GM21737 (cell line): ENCODE results near the gene UPP2.

ENCODE experiments used
- ATAC-seq: cut with Tn5 transposase; IDR thresholded peaks from one replicate; pipeline ENCODE4 v1.9.1; 2021; ENCODE audit warnings: mild to moderate bottlenecking, moderate library complexity; ENCODE audit not compliant: unreplicated experiment

Gene UPP2

DNA sequence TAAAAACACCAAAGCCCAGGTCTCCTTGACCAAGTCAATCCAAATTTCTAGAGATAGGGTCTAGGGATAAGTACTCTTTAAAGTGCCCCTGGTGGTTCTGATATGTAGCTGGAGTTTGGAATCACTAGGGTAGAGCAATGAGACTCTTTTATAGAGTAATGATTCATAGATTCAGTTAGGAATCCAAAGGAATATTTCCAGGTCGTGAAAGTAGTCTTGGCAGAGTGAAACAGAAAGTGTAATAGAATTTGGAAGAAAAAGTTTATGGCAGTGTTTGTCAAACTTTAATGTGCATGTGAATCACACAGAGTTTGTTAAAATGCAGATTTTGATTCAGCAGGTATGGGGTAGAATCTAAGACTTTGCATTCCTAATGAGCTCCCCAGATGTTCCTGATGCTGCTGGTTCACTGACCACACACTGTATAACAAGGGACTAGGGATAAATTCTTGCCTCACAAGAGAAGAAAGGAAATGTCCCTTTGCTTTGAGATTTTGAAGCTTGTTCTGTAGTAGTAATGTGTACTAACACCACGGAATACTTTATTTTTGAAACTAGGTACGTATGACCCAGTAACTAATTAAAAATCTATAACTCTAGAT, 1.8 kb downstream of the UPP2 start:
- no peak for ATAC-seq

DNA sequence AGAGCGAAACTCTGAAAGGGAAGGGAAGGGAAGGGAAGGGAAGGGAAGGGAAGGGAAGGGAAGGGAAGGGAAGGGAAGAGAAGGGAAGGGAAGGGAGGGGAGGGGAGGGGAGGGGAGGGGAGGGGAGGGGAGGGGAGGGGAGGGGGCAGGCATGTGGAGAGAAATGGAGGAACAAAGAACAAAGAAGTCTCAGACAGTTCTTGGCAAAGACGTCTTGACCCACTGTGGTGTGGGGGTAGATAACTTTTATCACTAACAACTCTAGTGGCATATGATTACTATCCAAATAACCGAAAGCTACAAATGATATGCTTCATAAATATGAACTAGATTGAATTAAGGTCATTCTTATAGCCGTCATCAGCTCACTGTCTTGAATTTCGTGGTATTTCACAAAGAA, 3.2 kb downstream of the UPP2 start:
- no peak for ATAC-seq

DNA sequence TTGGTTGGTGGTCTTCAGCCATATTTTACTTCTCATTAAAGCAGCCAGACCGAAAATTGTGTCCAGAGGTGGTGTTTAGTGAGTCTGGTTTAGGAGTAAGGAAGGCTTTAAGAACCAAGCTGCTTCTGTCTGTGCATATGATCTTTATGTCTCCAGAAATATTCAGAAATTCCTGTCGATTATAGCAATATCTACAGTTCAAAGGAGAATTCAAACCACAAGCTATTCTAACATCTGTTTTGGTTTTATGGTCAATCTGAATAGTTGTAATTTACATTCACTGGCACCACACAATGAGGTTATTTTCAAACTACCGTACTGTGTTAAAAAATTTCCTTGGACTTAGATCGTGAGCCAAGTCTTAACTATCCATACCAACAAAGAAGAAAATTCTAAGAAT, 11.3 kb downstream of the UPP2 start:
- no peak for ATAC-seq

DNA sequence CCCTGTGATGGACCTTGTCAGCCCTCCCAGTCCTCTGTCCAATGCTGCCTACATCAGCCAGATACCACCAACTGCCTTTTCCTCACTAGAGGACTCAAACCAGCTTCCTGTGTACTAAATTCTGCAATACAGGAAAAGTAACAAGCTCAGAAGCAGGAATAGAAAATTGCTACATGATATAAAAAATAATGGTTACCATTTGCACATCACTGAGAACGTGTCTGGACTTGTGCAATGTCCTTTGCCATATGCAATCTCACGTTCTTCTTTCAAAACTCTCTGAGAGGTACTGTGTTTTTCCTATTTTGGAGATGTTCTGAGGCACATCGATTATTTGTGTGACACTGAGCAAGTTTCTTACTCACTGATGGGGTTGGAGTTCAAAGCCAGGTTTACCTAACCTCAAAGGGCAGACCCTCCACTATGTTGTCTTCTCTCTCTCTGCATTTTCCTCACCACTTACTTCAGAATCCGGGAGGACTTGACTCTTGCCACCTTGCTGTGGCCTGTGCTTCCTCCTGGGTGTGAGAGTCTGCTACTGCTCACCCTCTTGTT, 12.1 kb downstream of the UPP2 start:
- ATAC-seq = no peak

- ATAC-seq = no peak
Measured at GRCh38 chr2:158114516-158114915, 12.8 kb downstream of the UPP2 start.

- ATAC-seq = no peak
Measured at GRCh38 chr2:158115202-158115767, 13.6 kb downstream of the UPP2 start.

GRCh38 chr2:158116936-158117335, 15.3 kb downstream of the UPP2 start:
- no peak for ATAC-seq

GRCh38 chr2:158120102-158120501, 18.4 kb downstream of the UPP2 start:
- ATAC-seq = no peak

DNA sequence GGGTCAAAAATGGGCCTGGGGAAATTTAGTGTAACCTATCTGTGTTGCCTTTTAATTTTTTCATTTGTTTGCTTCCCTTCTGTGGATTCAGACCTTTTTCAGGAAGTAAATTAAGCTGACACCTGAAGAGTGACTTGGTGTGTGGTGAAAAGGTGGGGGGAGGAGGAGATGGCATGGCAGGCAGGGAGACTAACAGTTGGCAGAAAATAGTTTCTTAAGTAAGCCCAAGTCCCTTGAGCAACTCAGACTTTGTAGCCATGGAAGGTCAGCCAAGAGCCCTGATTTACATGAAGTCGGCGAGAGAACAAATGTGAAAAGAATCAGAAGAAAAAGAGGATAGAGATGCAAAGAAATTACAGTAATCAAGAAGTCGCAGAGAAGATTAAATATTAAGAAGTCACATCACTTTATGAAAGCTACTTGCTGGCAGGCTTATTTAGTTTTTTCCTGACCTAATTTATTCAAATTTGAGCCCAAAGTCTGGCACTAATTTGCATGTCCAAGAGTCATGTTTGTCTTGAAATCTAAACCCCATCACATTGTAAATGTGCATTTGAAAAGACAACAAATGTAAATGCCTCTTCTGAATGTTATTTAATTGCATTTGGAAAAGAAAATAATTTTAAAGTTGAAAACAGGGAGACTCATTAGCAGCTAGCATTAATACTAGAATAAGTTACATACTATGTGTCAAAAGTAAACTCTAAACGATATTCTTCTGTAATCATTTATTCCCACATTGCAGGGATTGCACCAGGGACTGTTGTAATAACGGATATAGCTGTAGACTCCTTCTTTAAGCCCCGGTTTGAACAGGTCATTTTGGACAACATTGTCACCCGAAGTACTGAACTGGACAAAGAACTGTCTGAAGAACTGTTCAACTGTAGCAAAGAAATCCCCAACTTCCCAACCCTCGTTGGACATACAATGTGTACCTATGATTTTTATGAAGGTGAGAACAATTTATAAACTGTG, 19.3 kb downstream of the UPP2 start:
- no peak for ATAC-seq

- ATAC-seq = no peak
Measured at GRCh38 chr2:158124896-158125295, 23.2 kb downstream of the UPP2 start.

DNA sequence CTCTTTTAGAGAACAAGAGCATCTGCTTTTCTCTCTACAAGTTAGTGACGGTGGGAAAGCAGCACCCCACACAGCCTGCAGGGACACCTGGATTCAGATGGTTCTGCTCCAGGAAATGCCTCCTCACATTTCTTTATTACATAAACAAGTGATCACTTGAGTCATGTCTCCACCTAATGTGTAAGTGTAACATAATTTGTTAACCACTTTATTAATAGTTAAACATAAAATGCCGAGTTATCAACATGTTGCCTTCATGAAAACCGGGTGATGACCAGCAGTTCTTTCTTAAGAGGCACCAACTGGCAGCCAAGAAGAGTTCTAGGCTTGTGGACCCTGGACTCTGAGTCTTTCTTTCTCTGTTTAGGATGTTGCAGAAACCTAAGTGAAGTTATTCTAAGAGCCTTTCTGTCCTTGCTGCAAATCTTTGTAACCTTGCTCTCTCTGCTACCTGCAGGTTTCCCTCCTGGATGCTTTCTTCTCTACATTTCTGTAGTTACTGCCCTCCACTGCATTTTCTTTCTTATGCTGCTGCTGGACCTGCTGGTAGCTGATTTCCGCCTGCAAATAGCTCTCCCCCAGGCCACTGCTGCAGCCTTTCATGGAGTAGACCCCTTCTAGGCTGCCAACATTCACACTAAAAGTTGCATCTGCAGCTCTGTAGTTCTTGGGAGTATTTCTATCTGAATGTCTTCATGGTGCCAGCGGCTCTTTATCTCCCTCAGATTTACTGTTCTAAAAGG, 24.3 kb downstream of the UPP2 start:
- ATAC-seq = no peak

DNA sequence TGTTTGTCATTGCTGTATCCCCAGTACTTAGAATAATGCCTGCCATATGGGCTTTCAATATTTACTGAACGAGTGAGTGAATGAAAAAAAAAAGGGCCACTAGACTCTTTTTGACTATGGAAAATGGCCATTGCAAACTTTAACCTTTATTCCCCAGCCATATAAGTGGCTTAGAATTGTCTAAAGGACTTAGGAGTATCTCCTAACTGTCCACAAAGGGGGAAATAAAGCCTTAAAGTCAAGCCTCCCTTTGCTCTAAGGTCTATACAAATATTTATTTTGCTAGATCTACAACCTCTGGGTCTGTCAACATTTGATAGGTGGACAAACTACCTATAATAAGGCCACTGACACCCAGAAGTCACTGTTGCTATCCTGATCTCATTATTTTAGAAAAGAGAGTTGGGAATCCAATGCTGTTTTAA, 25.7 kb downstream of the UPP2 start:
- ATAC-seq = no peak

GRCh38 chr2:158128168-158128973, 26.7 kb downstream of the UPP2 start:
- no peak for ATAC-seq

DNA sequence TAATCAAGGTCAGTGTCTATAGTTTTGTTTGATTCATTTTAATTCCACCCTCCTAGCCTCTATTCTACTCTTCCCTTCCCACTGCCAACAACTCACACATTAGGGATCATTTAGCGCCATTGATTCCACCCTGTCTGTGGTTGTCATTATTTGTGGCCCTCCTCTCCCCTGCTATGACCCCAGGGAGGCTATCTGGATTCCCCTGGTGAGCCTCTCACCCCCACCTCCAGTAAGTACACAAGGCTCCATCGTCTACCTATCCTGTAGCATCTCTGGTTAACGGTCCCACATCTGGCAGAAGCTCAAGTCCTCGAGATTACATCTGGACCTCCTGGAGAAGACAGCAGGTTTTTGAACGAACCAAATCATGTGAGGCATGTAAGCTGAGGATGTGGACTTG, 27.4 kb downstream of the UPP2 start:
- no peak for ATAC-seq

- no peak for ATAC-seq
Measured at GRCh38 chr2:158130832-158131473, 29.3 kb downstream of the UPP2 start.

GRCh38 chr2:158131483-158131912, 29.8 kb downstream of the UPP2 start:
- no peak for ATAC-seq

DNA sequence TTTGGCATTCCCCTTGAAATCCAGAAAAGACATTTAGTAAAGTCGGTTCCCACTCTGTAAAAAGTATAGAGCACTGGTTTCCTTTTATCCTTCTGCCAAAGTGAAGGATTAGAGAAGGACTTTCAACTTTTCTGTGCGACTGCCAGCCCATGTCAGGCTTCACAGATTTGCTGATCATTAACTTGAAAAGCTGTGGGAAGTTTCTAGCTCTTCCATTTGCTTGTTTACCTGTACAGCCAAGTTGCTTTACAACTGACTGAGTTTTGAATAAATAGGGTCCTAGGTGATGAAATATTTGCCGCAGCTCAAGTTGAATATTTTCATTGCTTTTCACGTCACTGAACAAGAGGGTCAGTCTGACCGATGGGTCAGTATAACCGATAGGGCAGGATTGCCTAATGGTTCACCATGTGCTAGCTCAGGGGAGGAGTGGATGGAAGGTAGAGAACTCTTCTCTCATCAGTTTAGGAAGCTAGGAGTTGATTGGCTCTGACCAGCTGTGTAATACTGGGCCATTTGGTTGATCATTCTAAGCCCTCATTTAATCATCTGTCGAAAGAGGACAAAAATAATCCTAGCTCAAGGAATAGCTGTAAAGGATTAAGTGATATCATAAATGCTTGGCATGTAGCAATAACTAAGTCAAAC, 30.4 kb downstream of the UPP2 start:
- ATAC-seq = no peak

GRCh38 chr2:158134055-158134454, 32.4 kb downstream of the UPP2 start:
- no peak for ATAC-seq

DNA sequence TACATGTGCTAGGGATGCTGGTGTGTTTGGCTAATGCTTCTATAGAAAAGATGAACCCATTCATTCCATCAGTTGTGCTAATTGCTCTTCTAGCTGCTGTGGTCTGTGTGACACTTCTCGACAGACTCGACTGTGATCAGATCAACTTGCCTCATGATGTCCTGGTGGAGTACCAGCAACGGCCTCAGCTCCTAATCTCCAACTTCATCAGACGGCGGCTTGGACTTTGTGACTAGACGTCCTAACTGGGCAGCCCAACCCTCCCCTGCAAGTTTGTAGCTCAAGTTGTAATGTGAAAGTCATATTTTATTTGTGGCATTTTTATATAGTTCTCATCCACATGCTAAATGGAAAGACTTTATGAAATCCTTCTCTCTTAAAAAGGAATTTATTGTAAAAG, 33.0 kb downstream of the UPP2 start:
- no peak for ATAC-seq
